Breast epithelium (tissue), 3 donors: Measurements from ENCODE around the gene NAV1.

Experiments used
- POLR2A ChIP-seq: fragments of 450-650 bp; IDR thresholded peaks from one replicate; pipeline ENCODE4 v1.6.1; 2016; ENCODE audit warnings: antibody characterized with exemption, mild to moderate bottlenecking, moderate library complexity
- POLR2AphosphoS5 ChIP-seq, 3 donors: sonication (generic); formaldehyde crosslinking; IDR thresholded peaks; one replicate each; pipeline ENCODE4 v1.6.1; 2017; ENCODE audit warnings: antibody characterized with exemption in 3 of 3
- TF ChIP-seq, protein P1 (sequence below), 3 donors: fragments of 450-650 bp; IDR thresholded peaks; one replicate each; pipeline ENCODE4 v1.5.1; 2016 to 2017; ENCODE audit warnings: antibody characterized with exemption in 3 of 3, mild to moderate bottlenecking in 3 of 3, moderate library complexity in 3 of 3

DNA sequence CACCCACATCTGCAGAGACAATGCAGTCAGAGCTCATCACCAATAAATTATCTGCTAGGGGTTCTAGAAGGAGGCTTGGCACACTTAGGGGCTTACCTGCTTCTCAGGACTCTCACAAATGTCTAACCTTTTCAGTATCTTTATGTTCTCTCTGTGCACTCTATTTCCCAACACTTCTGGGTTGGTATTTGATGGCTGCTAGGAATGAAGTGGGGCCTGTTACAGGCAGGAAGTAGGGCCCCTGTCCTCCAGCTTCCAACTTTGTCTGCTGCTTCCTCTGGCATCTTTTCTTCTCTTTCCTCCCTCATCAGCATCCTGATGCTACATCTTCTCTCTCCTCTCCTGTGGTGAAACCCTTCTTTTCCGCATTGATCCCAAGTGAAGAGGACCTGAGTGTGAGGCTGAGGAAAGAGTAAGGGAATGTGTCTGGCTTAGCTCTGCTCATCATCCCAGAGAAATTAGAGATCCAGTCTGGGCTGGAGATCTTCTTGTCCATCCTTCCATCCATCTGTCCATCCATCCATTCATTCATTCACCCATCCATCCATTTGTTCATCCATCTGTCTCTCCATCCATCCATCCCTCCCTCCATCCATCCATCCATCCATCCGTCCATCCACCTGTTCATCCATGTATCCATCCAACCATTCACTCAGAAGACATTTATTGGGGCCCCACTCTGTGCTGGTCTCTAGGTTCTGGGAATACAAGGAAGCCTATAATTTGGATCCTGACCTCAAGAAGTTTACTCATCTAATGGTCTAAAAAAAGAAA lies 29.1 kb upstream of the NAV1 start:
- TF ChIP-seq POLR2AphosphoS5 (IDR thresholded peaks at IDR 0.05) (no peak), POLR2A (no peak)
- TF ChIP-seq, protein P1, sequence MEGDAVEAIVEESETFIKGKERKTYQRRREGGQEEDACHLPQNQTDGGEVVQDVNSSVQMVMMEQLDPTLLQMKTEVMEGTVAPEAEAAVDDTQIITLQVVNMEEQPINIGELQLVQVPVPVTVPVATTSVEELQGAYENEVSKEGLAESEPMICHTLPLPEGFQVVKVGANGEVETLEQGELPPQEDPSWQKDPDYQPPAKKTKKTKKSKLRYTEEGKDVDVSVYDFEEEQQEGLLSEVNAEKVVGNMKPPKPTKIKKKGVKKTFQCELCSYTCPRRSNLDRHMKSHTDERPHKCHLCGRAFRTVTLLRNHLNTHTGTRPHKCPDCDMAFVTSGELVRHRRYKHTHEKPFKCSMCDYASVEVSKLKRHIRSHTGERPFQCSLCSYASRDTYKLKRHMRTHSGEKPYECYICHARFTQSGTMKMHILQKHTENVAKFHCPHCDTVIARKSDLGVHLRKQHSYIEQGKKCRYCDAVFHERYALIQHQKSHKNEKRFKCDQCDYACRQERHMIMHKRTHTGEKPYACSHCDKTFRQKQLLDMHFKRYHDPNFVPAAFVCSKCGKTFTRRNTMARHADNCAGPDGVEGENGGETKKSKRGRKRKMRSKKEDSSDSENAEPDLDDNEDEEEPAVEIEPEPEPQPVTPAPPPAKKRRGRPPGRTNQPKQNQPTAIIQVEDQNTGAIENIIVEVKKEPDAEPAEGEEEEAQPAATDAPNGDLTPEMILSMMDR (IDR thresholded peaks at IDR 0.05) = no peak
